Stimulated activated CD8-positive, alpha-beta memory T cell treated with anti-CD3 and anti-CD28 coated beads, Interleukin-12 subunit alpha, Interleukin-12 subunit beta, amount 100 ng/mL, for 24 hours (primary cell): ENCODE data around the gene SEMA5A.

Experiments
- DNase-seq: peaks from one replicate; pipeline ENCODE4 v3.0.0-alpha.2; 2020; ENCODE audit errors: extremely low read depth

SEMA5A gene

GRCh38 chr5:9174446-9174845, 371.4 kb downstream of the SEMA5A start:
- DNase-seq = no peak

GRCh38 chr5:9173281-9174048, 372.4 kb downstream of the SEMA5A start:
- no peak for DNase-seq

- DNase-seq = no peak
Observed at GRCh38 chr5:9170026-9170425, 375.8 kb downstream of the SEMA5A start.

GRCh38 chr5:9169557-9169902, 376.3 kb downstream of the SEMA5A start:
- DNase-seq = no peak

- no peak for DNase-seq
Observed at GRCh38 chr5:9168791-9169556, 376.9 kb downstream of the SEMA5A start.

- DNase-seq = no peak
Observed at GRCh38 chr5:9166202-9167112, 379.4 kb downstream of the SEMA5A start.

- no peak for DNase-seq
Observed at GRCh38 chr5:9165546-9165945, 380.3 kb downstream of the SEMA5A start.

- DNase-seq = no peak
Observed at GRCh38 chr5:9160747-9161146, 385.1 kb downstream of the SEMA5A start.

- DNase-seq = no peak
Observed at GRCh38 chr5:9157811-9158210, 388.1 kb downstream of the SEMA5A start.

GRCh38 chr5:9157020-9157419, 388.9 kb downstream of the SEMA5A start:
- no peak for DNase-seq

GRCh38 chr5:9156282-9156681, 389.6 kb downstream of the SEMA5A start:
- DNase-seq = no peak

GRCh38 chr5:9151684-9152427, 394.0 kb downstream of the SEMA5A start:
- DNase-seq = no peak

- no peak for DNase-seq
Observed at GRCh38 chr5:9149988-9150387, 395.9 kb downstream of the SEMA5A start.

GRCh38 chr5:9148242-9148641, 397.6 kb downstream of the SEMA5A start:
- DNase-seq = no peak

- DNase-seq = no peak
Observed at GRCh38 chr5:9140711-9141110, 405.2 kb downstream of the SEMA5A start.

GRCh38 chr5:9140202-9140601, 405.7 kb downstream of the SEMA5A start:
- no peak for DNase-seq

- no peak for DNase-seq
Observed at GRCh38 chr5:9139344-9139743, 406.5 kb downstream of the SEMA5A start.

GRCh38 chr5:9128136-9128535, 417.7 kb downstream of the SEMA5A start:
- DNase-seq = no peak

GRCh38 chr5:9126490-9126889, 419.4 kb downstream of the SEMA5A start:
- no peak for DNase-seq

GRCh38 chr5:9125852-9126251, 420.0 kb downstream of the SEMA5A start:
- no peak for DNase-seq

GRCh38 chr5:9124838-9125237, 421.0 kb downstream of the SEMA5A start:
- DNase-seq = no peak

GRCh38 chr5:9124071-9124470, 421.8 kb downstream of the SEMA5A start:
- no peak for DNase-seq
